Activated naive CD4-positive, alpha-beta T cell treated with anti-CD3 and anti-CD28 coated beads, Interleukin-2, amount 50 U/mL, for 16 hours (primary cell): ENCODE data around the gene VWA2.
A peak's percentile ranks its signal among the peaks of the same experiment; 100 is the strongest.

Source experiments
- DNase-seq: peaks from one replicate; pipeline ENCODE4 v3.0.0-alpha.2; 2020

The VWA2 gene, protein sequence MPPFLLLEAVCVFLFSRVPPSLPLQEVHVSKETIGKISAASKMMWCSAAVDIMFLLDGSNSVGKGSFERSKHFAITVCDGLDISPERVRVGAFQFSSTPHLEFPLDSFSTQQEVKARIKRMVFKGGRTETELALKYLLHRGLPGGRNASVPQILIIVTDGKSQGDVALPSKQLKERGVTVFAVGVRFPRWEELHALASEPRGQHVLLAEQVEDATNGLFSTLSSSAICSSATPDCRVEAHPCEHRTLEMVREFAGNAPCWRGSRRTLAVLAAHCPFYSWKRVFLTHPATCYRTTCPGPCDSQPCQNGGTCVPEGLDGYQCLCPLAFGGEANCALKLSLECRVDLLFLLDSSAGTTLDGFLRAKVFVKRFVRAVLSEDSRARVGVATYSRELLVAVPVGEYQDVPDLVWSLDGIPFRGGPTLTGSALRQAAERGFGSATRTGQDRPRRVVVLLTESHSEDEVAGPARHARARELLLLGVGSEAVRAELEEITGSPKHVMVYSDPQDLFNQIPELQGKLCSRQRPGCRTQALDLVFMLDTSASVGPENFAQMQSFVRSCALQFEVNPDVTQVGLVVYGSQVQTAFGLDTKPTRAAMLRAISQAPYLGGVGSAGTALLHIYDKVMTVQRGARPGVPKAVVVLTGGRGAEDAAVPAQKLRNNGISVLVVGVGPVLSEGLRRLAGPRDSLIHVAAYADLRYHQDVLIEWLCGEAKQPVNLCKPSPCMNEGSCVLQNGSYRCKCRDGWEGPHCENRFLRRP

DNA sequence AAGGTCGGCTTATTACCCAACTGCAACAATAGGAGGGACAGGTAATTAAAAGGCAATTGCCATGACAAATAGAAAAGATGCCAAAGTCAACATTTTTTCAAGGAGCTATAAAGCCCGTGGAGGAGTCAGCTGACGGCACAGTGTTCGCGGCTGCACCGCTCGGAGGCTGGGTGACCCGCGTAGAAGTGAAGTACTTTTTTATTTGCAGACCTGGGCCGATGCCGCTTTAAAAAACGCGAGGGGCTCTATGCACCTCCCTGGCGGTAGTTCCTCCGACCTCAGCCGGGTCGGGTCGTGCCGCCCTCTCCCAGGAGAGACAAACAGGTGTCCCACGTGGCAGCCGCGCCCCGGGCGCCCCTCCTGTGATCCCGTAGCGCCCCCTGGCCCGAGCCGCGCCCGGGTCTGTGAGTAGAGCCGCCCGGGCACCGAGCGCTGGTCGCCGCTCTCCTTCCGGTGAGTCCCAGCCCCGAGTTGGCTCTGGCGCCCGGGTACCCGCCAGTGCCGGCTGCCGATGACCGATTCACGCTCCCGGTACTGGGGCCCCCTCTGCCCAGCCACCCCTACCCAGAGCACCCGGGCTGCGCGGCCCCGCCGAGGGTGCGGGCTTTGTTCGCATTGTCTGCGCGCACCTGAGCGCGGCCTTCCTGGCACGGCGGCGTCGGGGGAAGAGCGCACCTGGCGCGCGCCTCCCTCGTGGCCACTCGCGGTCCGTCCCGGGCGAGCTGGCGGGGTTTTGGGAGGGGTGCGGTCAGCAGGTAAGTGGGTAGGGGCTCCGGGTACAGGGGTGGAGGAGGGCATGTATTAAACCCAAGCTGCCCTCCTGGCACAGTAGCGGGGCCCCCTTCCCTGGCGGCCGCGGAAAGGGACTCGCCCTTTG is at the start of gene VWA2:
Gene VWA2 (plus strand): TSS at position 138 of the 877 bp plus-strand sequence. CDS start 9,460 bp downstream, outside the sequence.
- peak; percentile 16 for DNase-seq

DNA sequence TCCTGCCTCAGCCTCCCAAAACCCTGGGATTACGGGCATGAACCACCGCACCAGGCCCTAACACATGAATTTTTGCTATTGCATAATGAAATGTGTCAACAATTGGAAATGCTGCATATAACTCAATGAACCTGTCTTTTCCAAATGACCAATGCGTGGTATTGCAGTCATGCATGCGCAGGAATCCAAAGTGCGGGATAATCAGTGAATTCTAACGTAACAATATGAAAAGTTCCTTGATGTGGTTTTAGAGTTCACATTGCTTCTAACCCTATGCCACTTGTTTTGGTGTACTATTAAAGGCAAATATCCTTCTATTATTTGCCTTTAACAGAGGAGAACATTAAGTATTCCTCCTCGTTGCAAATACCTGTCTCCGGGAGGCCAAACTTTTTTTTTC is 49.4 kb upstream of the VWA2 start:
- DNase-seq: no peak

DNA sequence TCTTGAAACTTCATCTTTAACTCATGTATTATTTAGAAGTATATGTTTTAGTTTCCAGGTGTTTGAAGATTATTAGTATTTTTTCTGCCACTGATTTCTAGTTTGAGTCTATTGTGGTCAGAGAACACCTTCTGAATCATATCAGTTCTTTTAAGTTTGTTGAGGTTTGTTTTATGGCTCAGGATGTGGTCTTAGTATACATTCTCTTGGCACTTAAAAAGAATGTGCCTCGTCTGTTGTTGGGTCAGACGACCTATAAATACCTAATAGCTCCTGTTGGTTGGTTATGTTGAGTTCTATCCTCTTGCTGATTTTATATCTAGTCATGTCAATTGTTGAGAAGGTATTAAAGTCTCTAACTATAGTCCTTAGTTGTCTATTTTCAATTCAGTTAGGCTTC is 44.0 kb upstream of the VWA2 start:
- no peak for DNase-seq

DNA sequence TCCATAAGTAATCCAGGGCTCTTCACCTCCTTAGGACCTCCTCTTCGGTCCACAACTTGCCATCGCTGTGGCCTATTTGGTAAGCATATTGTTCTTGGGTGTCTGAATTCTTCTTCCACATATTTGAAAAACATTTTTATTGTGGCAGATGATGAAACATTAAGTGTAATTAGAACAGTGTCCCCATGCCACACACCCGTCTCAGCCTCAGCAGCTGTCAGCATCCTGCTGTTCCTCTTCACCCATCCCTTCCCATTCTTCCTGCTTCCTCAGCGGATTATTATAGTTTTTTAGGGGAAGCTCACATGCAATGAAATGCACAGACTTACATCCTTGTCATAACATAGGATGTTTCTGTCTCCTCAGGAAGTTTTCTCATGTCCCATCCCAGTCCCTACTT is 39.8 kb upstream of the VWA2 start:
- DNase-seq: no peak

DNA sequence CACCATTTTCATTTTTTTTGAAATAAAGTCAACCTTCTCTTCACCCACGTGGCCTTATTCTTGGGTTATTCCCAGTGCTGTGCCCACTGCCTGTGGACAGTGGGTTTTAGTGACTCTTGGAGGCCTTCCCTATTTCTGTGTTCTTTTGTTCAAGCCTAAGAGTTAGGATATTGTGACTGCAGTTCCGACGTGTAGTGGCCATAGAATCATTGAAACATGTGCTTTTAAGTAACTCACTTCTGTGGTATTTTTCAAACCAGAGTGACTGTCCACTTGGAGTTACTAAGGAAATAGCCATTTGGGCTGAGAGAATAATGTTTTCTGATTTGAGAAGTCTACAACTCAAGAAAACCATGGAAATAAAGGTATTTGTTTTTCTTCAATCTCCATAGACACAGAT is 36.2 kb upstream of the VWA2 start:
- no peak for DNase-seq

DNA sequence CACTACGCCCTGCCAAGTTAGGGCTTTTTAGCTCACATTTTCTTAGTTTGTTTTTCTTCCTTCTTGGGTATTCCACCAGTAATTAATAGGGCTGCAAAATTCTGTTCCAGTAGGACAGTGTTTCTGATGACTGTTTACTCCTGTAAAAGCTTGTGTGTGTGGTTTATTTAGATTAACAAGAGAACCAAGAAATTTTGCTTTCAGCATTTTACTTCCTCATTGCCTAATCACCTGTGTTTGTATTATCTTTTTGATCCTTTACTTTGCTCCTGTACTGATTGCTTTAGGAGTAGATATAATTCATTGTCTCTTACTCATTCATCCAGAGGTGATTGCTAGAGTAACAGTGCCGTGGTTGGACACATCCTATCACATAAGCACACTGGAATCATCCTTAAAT is 32.2 kb upstream of the VWA2 start:
- DNase-seq: no peak

DNA sequence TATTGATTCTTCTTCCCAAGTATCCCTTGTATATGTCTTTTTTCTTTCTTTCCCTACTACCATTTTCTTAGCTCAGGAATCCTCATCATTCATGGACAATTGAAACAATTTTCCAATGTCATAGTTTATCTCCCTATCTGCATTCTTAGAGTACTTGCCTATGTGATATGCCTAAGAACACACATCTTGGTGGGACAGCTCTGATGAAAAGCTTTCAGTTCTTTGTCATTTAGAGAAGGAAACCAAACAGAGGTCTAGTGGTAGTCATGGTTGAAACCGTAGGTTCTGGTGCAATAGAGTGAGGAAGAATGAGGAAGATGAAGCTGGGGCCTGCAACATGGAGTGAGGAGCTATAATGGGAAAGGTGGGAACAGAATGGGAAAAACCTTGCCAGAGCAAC is 31.7 kb upstream of the VWA2 start:
- DNase-seq: no peak

DNA sequence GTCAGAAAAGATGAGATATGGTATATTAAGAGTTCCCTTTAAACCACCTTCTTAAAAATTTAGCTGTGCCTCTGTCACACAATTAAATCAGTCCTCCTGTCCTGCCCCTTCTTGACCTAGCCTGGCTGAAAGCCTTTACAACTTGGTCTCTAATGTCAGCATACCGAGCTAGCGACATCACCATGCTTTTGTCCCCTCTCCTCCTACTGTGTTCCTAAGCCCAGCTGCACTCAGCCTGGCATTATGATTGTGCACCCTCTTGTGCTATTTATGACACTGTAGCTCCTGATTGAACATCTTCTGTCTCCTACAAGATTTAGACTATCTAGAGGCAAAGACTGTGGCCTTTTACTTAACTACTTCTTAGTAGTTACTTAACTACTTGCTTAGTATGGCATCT is 30.7 kb upstream of the VWA2 start:
- DNase-seq: no peak

DNA sequence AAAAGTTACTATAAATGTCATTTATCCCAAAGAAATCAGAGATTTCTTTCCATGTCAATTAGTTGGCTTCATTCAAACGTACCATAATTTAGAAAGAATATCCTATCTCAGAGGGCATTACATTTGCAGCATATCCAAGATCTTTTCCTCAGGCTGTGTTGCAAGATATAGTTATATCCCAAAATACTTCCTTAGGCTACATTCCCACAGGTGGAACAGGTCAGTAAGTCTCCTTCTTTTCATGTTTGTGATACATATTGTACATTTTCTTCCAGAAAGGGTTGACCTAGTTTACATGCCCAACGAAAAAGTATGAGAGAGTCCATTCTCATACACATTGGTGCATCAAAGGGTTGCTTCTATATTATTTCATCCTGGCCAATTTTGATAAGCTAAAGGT is 26.9 kb upstream of the VWA2 start:
- no peak for DNase-seq

DNA sequence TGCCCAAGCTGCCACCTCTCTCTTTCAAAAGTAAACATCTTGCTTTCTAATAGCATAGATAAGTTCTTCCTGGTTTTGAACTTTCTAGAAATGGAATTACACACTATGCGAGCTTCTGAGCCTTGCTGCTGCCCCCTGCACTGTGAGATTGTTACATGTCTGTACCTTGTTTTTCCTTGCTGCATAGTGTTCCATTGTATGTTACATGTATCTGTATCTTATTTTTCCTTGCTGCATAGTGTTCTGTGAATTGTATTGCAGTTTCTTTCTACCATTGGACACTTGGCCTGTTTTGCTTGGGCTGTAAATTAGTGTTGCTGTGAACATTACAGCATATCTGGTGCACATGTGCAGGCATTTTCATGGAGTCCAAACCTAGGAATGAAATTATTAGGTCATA is 24.0 kb upstream of the VWA2 start:
- DNase-seq: no peak

DNA sequence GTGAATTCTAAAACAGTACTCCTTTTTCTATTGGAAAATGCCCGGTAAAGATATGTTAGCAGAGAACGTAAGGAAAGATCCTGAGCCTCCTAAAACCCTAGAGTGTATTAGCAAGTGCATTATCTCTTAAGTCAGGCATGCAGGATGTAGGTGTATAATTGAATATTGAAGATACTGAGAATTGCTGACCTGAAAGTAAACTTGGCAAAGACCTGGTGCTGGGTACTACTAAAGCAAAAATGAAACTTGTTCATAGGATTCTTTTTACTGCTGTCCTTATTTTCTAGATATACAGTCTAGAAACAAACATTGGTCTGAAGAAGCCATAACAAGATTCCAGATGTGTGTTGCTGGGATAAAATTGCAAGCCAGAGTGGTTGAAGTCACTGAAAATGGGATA is 18.8 kb upstream of the VWA2 start:
- no peak for DNase-seq

DNA sequence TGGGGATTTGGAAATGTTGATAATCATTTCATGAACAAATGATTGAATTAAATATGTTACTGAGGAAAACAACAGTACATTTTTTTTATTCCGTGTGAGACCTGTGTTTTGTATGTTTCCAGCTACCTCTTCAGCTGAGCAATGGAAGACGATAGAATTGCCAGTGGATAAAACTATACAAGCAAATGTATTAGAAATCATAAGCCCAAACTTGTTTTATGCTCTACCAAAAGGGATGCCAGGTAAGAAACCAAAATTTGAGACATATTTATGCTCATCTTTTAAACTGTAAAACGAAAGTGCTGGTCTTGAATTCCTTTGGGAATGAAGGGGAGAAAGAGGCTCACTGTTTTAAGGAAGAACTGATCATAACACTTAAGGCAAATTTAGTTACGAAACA is 17.8 kb upstream of the VWA2 start:
- no peak for DNase-seq

DNA sequence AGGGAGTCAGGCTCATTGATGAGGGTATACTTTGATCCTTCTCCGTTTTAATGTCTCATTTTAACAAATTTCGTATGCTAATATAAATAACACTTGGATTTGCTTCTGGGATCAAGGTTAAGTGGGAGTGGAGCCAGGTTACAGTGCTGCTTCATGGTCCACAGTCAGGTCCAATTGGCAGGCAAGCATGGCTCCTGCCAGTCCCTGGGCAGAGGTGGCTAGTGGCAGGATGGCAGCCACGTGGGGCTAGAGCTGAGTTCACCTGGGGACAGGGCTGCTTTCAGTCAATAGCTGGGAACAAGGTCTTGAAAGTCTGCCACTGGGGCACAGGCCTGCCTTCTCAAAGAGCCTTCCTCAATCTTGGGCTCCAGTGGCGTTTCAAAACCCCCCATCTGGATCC is 16.0 kb upstream of the VWA2 start:
- DNase-seq: no peak

DNA sequence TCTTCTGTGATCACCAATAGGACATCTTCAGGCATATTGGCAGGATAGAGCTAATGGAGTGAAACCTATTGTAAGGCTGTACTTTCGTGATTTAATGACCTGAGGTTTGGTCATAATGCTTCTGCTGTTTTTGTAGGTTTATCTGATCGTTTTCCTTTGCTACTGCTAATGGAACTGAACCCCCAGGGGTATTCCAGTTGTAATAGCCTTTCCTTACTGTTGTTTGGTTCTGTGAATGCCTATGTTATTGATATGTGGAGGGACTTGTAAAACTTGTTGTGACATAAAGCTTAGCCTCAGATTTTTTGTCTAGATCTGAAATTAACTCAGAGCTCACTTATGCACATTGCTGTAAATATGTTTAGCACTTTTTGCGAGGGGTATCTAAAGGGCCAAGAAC is 10.9 kb upstream of the VWA2 start:
- no peak for DNase-seq

DNA sequence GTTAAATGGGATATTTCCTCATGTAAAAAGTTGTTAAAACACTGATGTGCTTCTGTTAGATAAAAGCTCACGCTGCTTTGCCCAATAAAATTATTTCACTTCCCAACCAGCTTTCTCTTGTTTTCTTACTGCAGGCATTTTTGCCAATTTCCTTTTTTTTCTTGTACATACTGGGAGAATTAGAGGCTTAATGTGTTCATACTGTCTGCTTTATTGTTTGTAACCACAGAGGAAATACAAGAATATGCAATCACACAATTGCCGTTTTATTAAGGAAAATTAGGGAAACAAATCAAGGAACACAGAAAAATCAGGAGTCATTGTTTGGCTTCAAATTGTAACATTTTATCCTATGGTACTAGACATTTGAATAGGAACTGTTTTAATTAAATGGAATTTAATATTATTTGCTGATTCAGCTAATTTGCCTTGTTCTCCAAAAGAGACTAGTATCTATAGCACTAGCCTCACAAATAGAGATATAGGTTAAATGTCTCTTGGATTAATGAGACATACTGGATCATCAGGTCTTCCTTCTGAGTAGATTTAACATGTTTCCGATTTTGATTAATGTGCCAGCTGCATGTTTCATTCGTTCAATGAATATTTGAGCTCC is 6.4 kb upstream of the VWA2 start:
- no peak for DNase-seq

DNA sequence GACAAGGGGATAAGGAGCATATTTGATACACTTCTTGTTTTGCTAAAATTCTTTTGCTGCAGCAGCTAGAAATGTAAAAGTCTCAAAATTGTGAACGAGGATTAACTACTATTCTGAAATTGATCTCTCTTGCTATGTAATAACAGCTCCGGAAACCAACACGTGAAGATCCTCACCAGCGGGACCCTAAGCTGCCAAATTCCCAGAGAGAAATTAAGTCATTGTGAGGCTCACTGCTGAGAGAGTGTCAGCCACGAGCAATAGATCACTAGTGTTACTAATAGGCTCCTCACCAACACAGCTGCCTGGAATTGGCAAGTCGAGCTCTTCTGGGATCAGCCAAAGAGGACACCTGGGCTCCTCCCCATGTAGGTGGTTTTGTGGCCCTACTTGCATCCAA is 5.6 kb upstream of the VWA2 start:
- no peak for DNase-seq

DNA sequence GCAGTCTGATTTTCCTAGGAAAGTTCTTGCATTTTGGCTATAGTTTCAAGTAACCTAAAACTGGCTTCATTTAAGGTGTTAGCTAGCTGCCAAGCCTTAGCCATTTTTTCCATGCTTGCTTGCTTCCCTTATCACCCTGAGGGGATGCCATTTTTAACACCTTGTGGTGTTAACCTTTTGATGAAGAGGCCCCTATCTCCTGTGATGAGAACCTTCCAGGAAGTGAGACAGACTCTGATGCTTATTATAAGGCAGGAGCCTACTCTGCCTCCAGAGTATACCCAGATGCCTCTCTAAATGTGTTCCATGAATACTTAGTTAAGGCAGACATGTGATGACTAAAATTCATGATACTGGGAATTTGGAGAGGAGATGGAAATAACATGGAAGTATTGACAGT is 4.9 kb upstream of the VWA2 start:
- no peak for DNase-seq

DNA sequence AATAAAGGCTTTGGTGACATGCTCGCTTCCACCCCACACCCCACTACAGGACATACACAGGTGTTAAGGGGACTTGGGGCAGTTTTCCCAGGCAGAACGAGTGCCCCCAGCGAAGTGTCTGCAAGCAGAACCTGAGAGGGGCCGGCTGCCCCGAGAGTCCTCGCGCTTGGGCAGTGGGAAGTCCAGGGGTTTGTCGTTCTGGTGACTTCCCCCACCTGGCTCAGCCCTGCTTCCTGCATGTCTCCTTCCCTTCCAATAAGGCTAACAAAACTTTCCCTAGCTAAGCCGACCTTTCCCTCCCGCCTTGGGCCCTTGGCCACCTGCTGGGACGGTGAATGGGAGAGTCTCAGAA is 916 bp downstream of the VWA2 start:
- no peak for DNase-seq

DNA sequence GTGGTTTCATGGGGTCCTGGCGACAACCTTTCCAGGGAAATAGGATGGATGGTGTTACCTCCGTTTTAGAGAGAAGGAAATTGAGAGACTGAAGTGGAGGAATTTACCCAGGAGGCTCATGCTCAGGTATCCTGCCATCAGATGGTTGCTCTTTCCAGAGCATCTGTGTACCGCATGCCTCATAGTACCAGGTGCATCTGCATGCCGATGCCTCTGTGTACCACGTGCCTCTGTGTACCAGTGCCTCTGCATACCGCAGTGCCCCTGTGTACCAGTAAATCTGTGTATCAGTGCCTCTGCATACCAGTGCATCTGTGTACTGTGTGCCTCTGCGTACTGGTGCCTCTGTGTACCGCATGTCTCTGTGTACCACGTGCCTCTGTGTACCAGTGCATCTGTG is 3.2 kb downstream of the VWA2 start:
- DNase-seq: no peak

DNA sequence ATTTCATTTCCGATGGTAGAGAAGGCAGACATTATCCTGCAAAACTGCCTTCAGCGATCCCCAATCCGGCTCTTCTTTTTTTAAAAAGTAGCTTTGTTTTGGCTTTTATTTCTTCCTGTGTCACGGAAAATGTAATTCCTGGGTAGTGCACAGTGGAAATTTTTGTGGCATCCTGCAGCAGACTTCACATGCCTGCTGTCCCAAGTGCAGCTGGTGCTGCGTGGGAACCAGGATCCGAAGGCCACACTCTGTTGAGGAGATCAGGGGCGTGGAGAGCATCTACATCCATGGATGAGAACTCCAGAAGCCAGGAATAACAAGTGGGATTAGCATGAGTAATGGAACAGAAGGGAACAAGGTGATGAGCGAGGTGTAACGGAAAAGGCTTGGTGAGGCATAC is 4.6 kb downstream of the VWA2 start:
- no peak for DNase-seq

DNA sequence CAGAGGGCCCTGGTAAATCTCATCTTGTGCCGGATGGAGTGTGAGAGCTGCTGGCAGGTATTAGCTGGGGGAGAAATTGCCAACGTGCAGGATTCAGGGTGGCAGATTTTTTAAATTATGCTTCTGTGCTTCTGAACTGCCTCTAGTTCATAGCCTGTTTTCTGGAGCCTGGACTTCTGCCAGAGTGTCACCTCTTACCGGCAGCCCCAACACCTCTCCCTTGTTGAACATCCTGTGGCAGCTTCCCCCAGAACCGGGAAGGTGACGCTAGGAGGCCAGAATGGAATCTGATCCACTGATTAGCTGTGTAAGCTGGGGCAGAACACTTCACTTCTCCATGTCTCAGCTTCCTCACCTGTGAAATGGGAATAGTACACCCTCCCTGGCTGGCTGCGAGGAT is 5.1 kb downstream of the VWA2 start:
- DNase-seq: no peak

DNA sequence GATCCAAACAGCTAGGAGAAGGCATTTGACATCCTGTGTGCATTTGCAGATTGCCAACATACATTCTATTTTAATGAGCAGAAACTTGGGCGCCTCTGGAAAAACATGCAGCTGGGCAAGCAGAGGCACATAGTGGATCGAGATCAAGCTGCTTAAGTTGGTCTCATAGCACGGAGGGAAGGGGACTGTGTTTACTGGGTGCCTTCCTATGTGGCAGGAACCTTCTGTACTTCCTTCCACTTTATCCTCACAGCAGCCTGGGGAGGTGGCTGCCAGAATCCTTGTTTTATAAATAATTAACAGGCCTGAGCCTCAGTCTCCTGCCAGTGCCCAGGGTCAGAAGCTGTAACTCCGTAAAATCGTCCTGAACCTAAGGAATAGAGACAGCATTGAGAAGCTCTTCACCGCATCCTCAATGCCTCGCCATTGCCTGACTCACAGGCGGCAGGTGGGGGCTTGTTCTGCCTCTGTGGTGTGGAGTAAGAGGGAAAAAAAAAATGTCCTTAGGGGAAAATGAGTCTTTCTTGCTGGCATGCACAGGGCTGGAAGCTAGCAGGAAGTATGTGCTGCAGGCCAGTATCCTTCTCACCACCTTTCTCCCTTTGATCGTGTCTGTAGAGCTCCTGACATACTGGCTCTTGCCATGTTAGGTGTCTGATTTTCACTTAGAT is 6.2 kb downstream of the VWA2 start:
- DNase-seq: no peak
